ENCODE results near the gene CACNB4.

CACNB4 gene

DNA sequence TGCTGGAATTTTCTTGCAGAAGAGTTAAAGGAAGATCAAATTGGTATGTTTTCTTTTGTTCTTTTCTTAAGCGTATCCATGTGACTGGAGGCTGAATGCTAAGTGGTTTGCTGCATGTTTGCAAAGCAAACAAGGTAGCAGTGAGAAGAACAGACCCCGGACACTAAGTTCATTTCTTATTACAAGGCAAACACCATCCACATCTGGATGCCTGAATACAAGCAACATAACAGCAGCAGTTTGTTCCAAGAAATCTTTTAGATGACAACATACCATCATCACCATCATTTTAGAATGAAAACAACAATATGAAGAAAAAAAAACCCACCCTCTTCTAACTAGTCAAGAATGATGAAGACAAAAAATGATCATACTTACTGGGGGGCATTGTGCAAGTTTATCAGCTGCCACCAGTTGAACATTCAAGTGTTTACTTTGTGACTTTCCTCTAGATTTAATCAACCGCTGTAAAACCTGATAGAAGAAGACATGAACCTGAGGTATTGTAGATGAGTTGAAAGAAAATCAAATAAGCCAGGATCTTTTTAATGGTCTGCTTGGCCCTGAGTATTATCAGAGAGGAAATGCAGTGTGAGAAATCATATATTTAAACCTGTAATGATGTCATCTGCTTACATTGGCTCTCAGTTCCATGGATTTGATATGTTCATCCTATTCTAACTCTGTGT lies 245.6 kb downstream of the CACNB4 start:
- H3K4me2 ChIP-seq (ENCODE audit: low read length): no peak overlapping the region
- no peak overlapping the region for H3K27ac ChIP-seq
- no peak overlapping the region for H3K9ac ChIP-seq
- peaks cover 2% of the 10 kb centered on the region for H3K4me1 ChIP-seq
- H3K36me3 ChIP-seq (ENCODE audit: control insufficient read depth, insufficient read depth, low read length): no peaks in the 10 kb centered on the region
- no peaks in the 10 kb centered on the region for H3K9me3 ChIP-seq (ENCODE audit: control insufficient read depth, low read length)
- no peak for TF ChIP-seq CTCF (IDR thresholded peaks at IDR 0.05)
- no peak overlapping the region for H2AFZ ChIP-seq
- no peak overlapping the region for H3K4me3 ChIP-seq (ENCODE audit: low read depth, low read length)
- H3K27me3 ChIP-seq (ENCODE audit: control insufficient read depth, insufficient read depth, low read length): no peaks in the 10 kb centered on the region
- H3K79me2 ChIP-seq: no peaks in the 10 kb centered on the region

GRCh38 chr2:151852260-151853069 lies 246.4 kb downstream of the CACNB4 start:
- H3K4me1 ChIP-seq: peaks cover 2% of the 10 kb centered on the region
- TF ChIP-seq CTCF (IDR thresholded peaks at IDR 0.05): no peak
- H3K36me3 ChIP-seq (ENCODE audit: control insufficient read depth, insufficient read depth, low read length): no peaks in the 10 kb centered on the region
- no peak overlapping the region for H3K4me2 ChIP-seq (ENCODE audit: low read length)
- H3K27me3 ChIP-seq (ENCODE audit: control insufficient read depth, insufficient read depth, low read length): no peaks in the 10 kb centered on the region
- H2AFZ ChIP-seq: no peak overlapping the region
- no peaks in the 10 kb centered on the region for H3K9me3 ChIP-seq (ENCODE audit: control insufficient read depth, low read length)
- no peak overlapping the region for H3K4me3 ChIP-seq (ENCODE audit: low read depth, low read length)
- no peaks in the 10 kb centered on the region for H3K79me2 ChIP-seq
- H3K27ac ChIP-seq: no peak overlapping the region
- no peak overlapping the region for H3K9ac ChIP-seq

DNA sequence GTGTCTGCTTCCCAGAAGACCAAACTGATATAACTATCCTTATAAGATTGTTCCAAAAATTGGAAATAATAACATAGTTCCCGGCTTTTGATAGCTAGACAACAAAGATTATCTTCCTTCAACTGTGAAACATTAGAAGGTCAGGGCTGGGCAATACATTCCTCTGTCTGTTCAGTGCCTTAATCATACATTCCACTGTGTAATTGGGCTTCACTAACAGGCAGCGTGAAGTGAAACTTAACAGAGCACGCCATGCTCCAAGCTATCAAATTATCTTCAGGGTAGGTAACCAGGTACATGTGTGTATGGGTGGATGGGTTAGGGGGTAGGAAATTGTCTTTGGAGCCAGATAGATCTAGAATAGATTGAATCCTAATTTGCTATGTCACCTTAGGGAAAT lies 247.1 kb downstream of the CACNB4 start:
- no peak for TF ChIP-seq CTCF (IDR thresholded peaks at IDR 0.05)
- Histone ChIP-seq H3K27me3 (ENCODE audit: control insufficient read depth, insufficient read depth, low read length) (no peaks in the 10 kb centered on the region), H3K4me3 (ENCODE audit: low read depth, low read length) (no peak overlapping the region), H3K9ac (no peak overlapping the region), H2AFZ (no peak overlapping the region), H3K4me2 (ENCODE audit: low read length) (no peak overlapping the region), H3K36me3 (ENCODE audit: control insufficient read depth, insufficient read depth, low read length) (no peaks in the 10 kb centered on the region), H3K4me1 (peaks cover 2% of the 10 kb centered on the region), H3K27ac (no peak overlapping the region), H3K9me3 (ENCODE audit: control insufficient read depth, low read length) (no peaks in the 10 kb centered on the region), H3K79me2 (no peaks in the 10 kb centered on the region)

GRCh38 chr2:151849413-151850010 lies 249.3 kb downstream of the CACNB4 start:
- Histone ChIP-seq H3K4me1 (peaks cover 2% of the 10 kb centered on the region), H3K27ac (no peak overlapping the region), H2AFZ (no peak overlapping the region), H3K36me3 (ENCODE audit: control insufficient read depth, insufficient read depth, low read length) (no peaks in the 10 kb centered on the region), H3K4me2 (ENCODE audit: low read length) (no peak overlapping the region), H3K27me3 (ENCODE audit: control insufficient read depth, insufficient read depth, low read length) (no peaks in the 10 kb centered on the region), H3K9ac (no peak overlapping the region), H3K9me3 (ENCODE audit: control insufficient read depth, low read length) (no peaks in the 10 kb centered on the region), H3K79me2 (no peaks in the 10 kb centered on the region), H3K4me3 (ENCODE audit: low read depth, low read length) (no peak overlapping the region)
- TF ChIP-seq CTCF (IDR thresholded peaks at IDR 0.05): no peak

All from parathyroid adenoma (tissue), 2 donors.